ENCODE measurements around the gene GRB10. TPM values are rescaled to one million over a fixed set of nuclear protein-coding genes. Genes with fewer than 3 reads are reported as not detected.
"Not testable (repeated sequence)": the region's sequence is repeated elsewhere in the genome, so short reads cannot be mapped to it uniquely, and the experiment has no call there.

Gene GRB10
- total RNA-seq, 4 donors from 2014 or later = 3.5 to 35.1 (median 9.2) TPM

GRCh38 chr7:50584793-50585408 is 197.8 kb downstream of the GRB10 start:
- 36 to 54% methylated on average over 1 to 2 of the region's 5 CpGs for WGBS, 2 donors
- intact Hi-C loops (cut with DNase I) = no loop called here
- Histone ChIP-seq H3K4me3 (no peak overlapping the region), H3K36me3 (no peaks in the 10 kb centered on the region), H3K4me1 (no peaks in the 10 kb centered on the region), H3K9me3 (peaks cover 0 to 20% (median 14%) of the 10 kb centered on the region in 3 donors), H3K27ac (no peak overlapping the region), H3K27me3 (peaks cover 0 to 9% (median 0%) of the 10 kb centered on the region in 4 donors)
- no peak for DNase-seq
- TF ChIP-seq POLR2A (IDR thresholded peaks at IDR 0.05) = no peak
- TF ChIP-seq CTCF (IDR thresholded peaks at IDR 0.05) = no peak

GRCh38 chr7:50584386-50584785 is 198.3 kb downstream of the GRB10 start:
- no peak overlapping the region for H3K27ac ChIP-seq
- H3K27me3 ChIP-seq = peaks cover 0 to 9% (median 0%) of the 10 kb centered on the region in 4 donors
- peaks cover 0 to 20% (median 14%) of the 10 kb centered on the region in 3 donors for H3K9me3 ChIP-seq
- H3K4me1 ChIP-seq = no peaks in the 10 kb centered on the region
- DNase-seq = no peak
- no peaks in the 10 kb centered on the region for H3K36me3 ChIP-seq
- no peak overlapping the region for H3K4me3 ChIP-seq
- TF ChIP-seq POLR2A (IDR thresholded peaks at IDR 0.05) = no peak
- intact Hi-C loops (cut with DNase I) = no loop called here
- 76 to 80% methylated on average over 4 of the region's 4 CpGs for WGBS, 2 donors

- H3K4me3 ChIP-seq; intact Hi-C loops (cut with DNase I); H3K36me3 ChIP-seq; H3K27me3 ChIP-seq; H3K27ac ChIP-seq; H3K4me1 ChIP-seq; DNase-seq: not testable (repeated sequence)
- H3K9me3 ChIP-seq = peaks cover 0 to 20% (median 14%) of the 10 kb centered on the region in 3 donors
- 91 to 92% methylated on average over 4 of the region's 4 CpGs for WGBS, 2 donors
These were observed 199.4 kb downstream of the GRB10 start for GRCh38 chr7:50583295-50583694.

- intact Hi-C loops (cut with DNase I) = not testable (repeated sequence)
- WGBS, 2 donors = 93 to 95% methylated on average over 4 of the region's 4 CpGs
These were observed 200.4 kb downstream of the GRB10 start for GRCh38 chr7:50582271-50582670.

GRCh38 chr7:50580666-50581065 is 202.0 kb downstream of the GRB10 start:
- H3K27me3 ChIP-seq; DNase-seq; H3K36me3 ChIP-seq; H3K27ac ChIP-seq; H3K4me1 ChIP-seq; intact Hi-C loops (cut with DNase I); H3K4me3 ChIP-seq: not testable (repeated sequence)
- peaks cover 0 to 20% (median 14%) of the 10 kb centered on the region in 3 donors for H3K9me3 ChIP-seq
- 67 to 77% methylated on average over 2 of the region's 2 CpGs for WGBS, 2 donors

More at GRCh38 chr7:50582271-50582670, 200.4 kb downstream of the GRB10 start:
- not testable (repeated sequence) for H3K4me3 ChIP-seq, H3K27ac ChIP-seq, H3K36me3 ChIP-seq, H3K4me1 ChIP-seq, DNase-seq, H3K27me3 ChIP-seq
- peaks cover 0 to 20% (median 14%) of the 10 kb centered on the region in 3 donors for H3K9me3 ChIP-seq

GRCh38 chr7:50580057-50580456 is 202.6 kb downstream of the GRB10 start:
- no peak overlapping the region for H3K27ac ChIP-seq
- H3K4me1 ChIP-seq = no peaks in the 10 kb centered on the region
- TF ChIP-seq CTCF (IDR thresholded peaks at IDR 0.05) (no peak), POLR2A (IDR thresholded peaks at IDR 0.05) (no peak)
- no peaks in the 10 kb centered on the region for H3K36me3 ChIP-seq
- intact Hi-C loops (cut with DNase I) = no loop called here
- H3K4me3 ChIP-seq = no peak overlapping the region
- no peak for DNase-seq
- H3K27me3 ChIP-seq = no peaks in the 10 kb centered on the region
- WGBS, 2 donors = 88 to 95% methylated on average over 5 of the region's 5 CpGs
- peaks cover 0 to 20% (median 14%) of the 10 kb centered on the region in 3 donors for H3K9me3 ChIP-seq

GRCh38 chr7:50578105-50578504 is 204.6 kb downstream of the GRB10 start:
- intact Hi-C loops (cut with DNase I); H3K36me3 ChIP-seq; H3K27ac ChIP-seq; H3K9me3 ChIP-seq; DNase-seq; H3K27me3 ChIP-seq; H3K4me1 ChIP-seq; H3K4me3 ChIP-seq: not testable (repeated sequence)
- 88 to 98% methylated on average over 4 of the region's 4 CpGs for WGBS, 2 donors

- intact Hi-C loops (cut with DNase I) = no loop called here
- Histone ChIP-seq H3K4me3 (no peak overlapping the region), H3K9me3 (no peaks in the 10 kb centered on the region), H3K4me1 (no peaks in the 10 kb centered on the region), H3K36me3 (no peaks in the 10 kb centered on the region), H3K27me3 (no peaks in the 10 kb centered on the region), H3K27ac (no peak overlapping the region)
- no peak for TF ChIP-seq POLR2A (IDR thresholded peaks at IDR 0.05)
- TF ChIP-seq CTCF (IDR thresholded peaks at IDR 0.05) = no peak
- 91 to 94% methylated on average over 10 of the region's 10 CpGs for WGBS, 2 donors
- DNase-seq = no peak
These were observed 205.1 kb downstream of the GRB10 start for GRCh38 chr7:50577569-50577968.

- H3K27me3 ChIP-seq; H3K4me3 ChIP-seq; H3K27ac ChIP-seq; intact Hi-C loops (cut with DNase I); H3K9me3 ChIP-seq; DNase-seq; H3K4me1 ChIP-seq; H3K36me3 ChIP-seq: not testable (repeated sequence)
- 100% methylated on average over 3 of the region's 6 CpGs; no CpG with 5 or more reads in 1 of the 2 donors for WGBS, 2 donors
These were observed 206.3 kb downstream of the GRB10 start for GRCh38 chr7:50576388-50576787.
